ENCODE measurements around the gene CPT1B.
"Not testable (repeated sequence)": the region's sequence is repeated elsewhere in the genome, so short reads cannot be mapped to it uniquely, and the experiment has no call there.

Gene CPT1B

GRCh38 chr22:50523458-50523805 lies 54.8 kb downstream of the CPT1B start:
- peaks cover 11% of the 10 kb centered on the region for H3K4me1 ChIP-seq (ENCODE audit: insufficient read depth, insufficient read length)
- TF ChIP-seq SUZ12 (IDR thresholded peaks at IDR 0.05; ENCODE audit: extremely low read depth, insufficient read depth, insufficient read length) (no peak), ZNF274 (IDR thresholded peaks at IDR 0.05; ENCODE audit: low read depth, low read length) (no peak), YY1 (IDR thresholded peaks at IDR 0.05; ENCODE audit: insufficient read depth, insufficient read length) (no peak)
- no peak overlapping the region for H3K9ac ChIP-seq (ENCODE audit: insufficient read length, low read depth)
- H3K9me3 ChIP-seq (ENCODE audit: insufficient read depth, low read length): no peaks in the 10 kb centered on the region
- no peak for DNase-seq (ENCODE audit: low read depth, low spot score)
- peaks cover 53% of the 10 kb centered on the region for H3K36me3 ChIP-seq (ENCODE audit: insufficient read depth, insufficient read length, low read length)
- no peaks in the 10 kb centered on the region for H3K27me3 ChIP-seq (ENCODE audit: insufficient read depth, insufficient read length)
- H3K4me3 ChIP-seq (ENCODE audit: insufficient read length, low read depth): no peak overlapping the region

- Histone ChIP-seq H3K9me3 (ENCODE audit: insufficient read depth, low read length) (no peaks in the 10 kb centered on the region), H3K27me3 (ENCODE audit: insufficient read depth, insufficient read length) (no peaks in the 10 kb centered on the region), H3K4me1 (ENCODE audit: insufficient read depth, insufficient read length) (peaks cover 11% of the 10 kb centered on the region), H3K36me3 (ENCODE audit: insufficient read depth, insufficient read length, low read length) (peaks cover 58% of the 10 kb centered on the region), H3K9ac (ENCODE audit: insufficient read length, low read depth) (no peak overlapping the region), H3K4me3 (ENCODE audit: insufficient read length, low read depth) (no peak overlapping the region)
- TF ChIP-seq ZNF274 (IDR thresholded peaks at IDR 0.05; ENCODE audit: low read depth, low read length) (no peak), SUZ12 (IDR thresholded peaks at IDR 0.05; ENCODE audit: extremely low read depth, insufficient read depth, insufficient read length) (no peak), YY1 (IDR thresholded peaks at IDR 0.05; ENCODE audit: insufficient read depth, insufficient read length) (no peak)
- DNase-seq (ENCODE audit: low read depth, low spot score): no peak
Measured at GRCh38 chr22:50522806-50523438, 55.3 kb downstream of the CPT1B start.

GRCh38 chr22:50522208-50522805 lies 55.9 kb downstream of the CPT1B start:
- no peak for DNase-seq (ENCODE audit: low read depth, low spot score)
- no peaks in the 10 kb centered on the region for H3K27me3 ChIP-seq (ENCODE audit: insufficient read depth, insufficient read length)
- peaks cover 64% of the 10 kb centered on the region for H3K36me3 ChIP-seq (ENCODE audit: insufficient read depth, insufficient read length, low read length)
- TF ChIP-seq SUZ12 (IDR thresholded peaks at IDR 0.05; ENCODE audit: extremely low read depth, insufficient read depth, insufficient read length) (no peak), YY1 (IDR thresholded peaks at IDR 0.05; ENCODE audit: insufficient read depth, insufficient read length) (no peak), ZNF274 (IDR thresholded peaks at IDR 0.05; ENCODE audit: low read depth, low read length) (no peak)
- no peak overlapping the region for H3K4me3 ChIP-seq (ENCODE audit: insufficient read length, low read depth)
- H3K9ac ChIP-seq (ENCODE audit: insufficient read length, low read depth): no peak overlapping the region
- no peaks in the 10 kb centered on the region for H3K9me3 ChIP-seq (ENCODE audit: insufficient read depth, low read length)
- H3K4me1 ChIP-seq (ENCODE audit: insufficient read depth, insufficient read length): peaks cover 9% of the 10 kb centered on the region

- H3K9ac ChIP-seq (ENCODE audit: insufficient read length, low read depth): no peak overlapping the region
- no peaks in the 10 kb centered on the region for H3K9me3 ChIP-seq (ENCODE audit: insufficient read depth, low read length)
- peaks cover 7% of the 10 kb centered on the region for H3K4me1 ChIP-seq (ENCODE audit: insufficient read depth, insufficient read length)
- H3K27me3 ChIP-seq (ENCODE audit: insufficient read depth, insufficient read length): no peaks in the 10 kb centered on the region
- DNase-seq (ENCODE audit: low read depth, low spot score): no peak
- no peak overlapping the region for H3K4me3 ChIP-seq (ENCODE audit: insufficient read length, low read depth)
- H3K36me3 ChIP-seq (ENCODE audit: insufficient read depth, insufficient read length, low read length): peaks cover 70% of the 10 kb centered on the region
- no peak for TF ChIP-seq ZNF274 (IDR thresholded peaks at IDR 0.05; ENCODE audit: low read depth, low read length)
- no peak for TF ChIP-seq YY1 (IDR thresholded peaks at IDR 0.05; ENCODE audit: insufficient read depth, insufficient read length)
- no peak for TF ChIP-seq SUZ12 (IDR thresholded peaks at IDR 0.05; ENCODE audit: extremely low read depth, insufficient read depth, insufficient read length)
Measured at GRCh38 chr22:50521710-50522109, 56.5 kb downstream of the CPT1B start.

- Histone ChIP-seq H3K9ac (ENCODE audit: insufficient read length, low read depth) (no peak overlapping the region), H3K9me3 (ENCODE audit: insufficient read depth, low read length) (no peaks in the 10 kb centered on the region), H3K4me3 (ENCODE audit: insufficient read length, low read depth) (no peak overlapping the region), H3K36me3 (ENCODE audit: insufficient read depth, insufficient read length, low read length) (peaks cover 77% of the 10 kb centered on the region), H3K27me3 (ENCODE audit: insufficient read depth, insufficient read length) (no peaks in the 10 kb centered on the region), H3K4me1 (ENCODE audit: insufficient read depth, insufficient read length) (peaks cover 7% of the 10 kb centered on the region)
- no peak for TF ChIP-seq YY1 (IDR thresholded peaks at IDR 0.05; ENCODE audit: insufficient read depth, insufficient read length)
- TF ChIP-seq SUZ12 (IDR thresholded peaks at IDR 0.05; ENCODE audit: extremely low read depth, insufficient read depth, insufficient read length): no peak
- no peak for TF ChIP-seq ZNF274 (IDR thresholded peaks at IDR 0.05; ENCODE audit: low read depth, low read length)
- no peak for DNase-seq (ENCODE audit: low read depth, low spot score)
Measured at GRCh38 chr22:50520826-50521453, 57.3 kb downstream of the CPT1B start.

GRCh38 chr22:50520184-50520583 lies 58.0 kb downstream of the CPT1B start:
- H3K27me3 ChIP-seq (ENCODE audit: insufficient read depth, insufficient read length); H3K4me3 ChIP-seq (ENCODE audit: insufficient read length, low read depth); H3K4me1 ChIP-seq (ENCODE audit: insufficient read depth, insufficient read length); H3K9ac ChIP-seq (ENCODE audit: insufficient read length, low read depth); H3K9me3 ChIP-seq (ENCODE audit: insufficient read depth, low read length); DNase-seq (ENCODE audit: low read depth, low spot score): not testable (repeated sequence)
- peaks cover 81% of the 10 kb centered on the region for H3K36me3 ChIP-seq (ENCODE audit: insufficient read depth, insufficient read length, low read length)

- Histone ChIP-seq H3K4me3 (ENCODE audit: insufficient read length, low read depth) (no peak overlapping the region), H3K4me1 (ENCODE audit: insufficient read depth, insufficient read length) (peaks cover 2% of the 10 kb centered on the region), H3K9me3 (ENCODE audit: insufficient read depth, low read length) (no peaks in the 10 kb centered on the region), H3K9ac (ENCODE audit: insufficient read length, low read depth) (no peak overlapping the region), H3K27me3 (ENCODE audit: insufficient read depth, insufficient read length) (no peaks in the 10 kb centered on the region), H3K36me3 (ENCODE audit: insufficient read depth, insufficient read length, low read length) (peaks cover 82% of the 10 kb centered on the region)
- no peak for TF ChIP-seq SUZ12 (IDR thresholded peaks at IDR 0.05; ENCODE audit: extremely low read depth, insufficient read depth, insufficient read length)
- no peak for TF ChIP-seq YY1 (IDR thresholded peaks at IDR 0.05; ENCODE audit: insufficient read depth, insufficient read length)
- TF ChIP-seq ZNF274 (IDR thresholded peaks at IDR 0.05; ENCODE audit: low read depth, low read length): no peak
- DNase-seq (ENCODE audit: low read depth, low spot score): no peak
Measured at GRCh38 chr22:50519151-50519550, 59.1 kb downstream of the CPT1B start.

All from NT2/D1 (cell line).